ENCODE measurements around the gene WDFY3. TPM values are rescaled to one million over a fixed set of nuclear protein-coding genes. Genes with fewer than 3 reads are reported as not detected.
"Not testable (repeated sequence)": the region's sequence is repeated elsewhere in the genome, so short reads cannot be mapped to it uniquely, and the experiment has no call there.

WDFY3 gene
- total RNA-seq, 4 donors from 2014 or later: 31.7 to 139 (median 65.2) TPM

- no peak overlapping the region for H3K27ac ChIP-seq
- H3K27me3 ChIP-seq: no peaks in the 10 kb centered on the region
- H3K9me3 ChIP-seq: no peaks in the 10 kb centered on the region
- TF ChIP-seq, protein P1, sequence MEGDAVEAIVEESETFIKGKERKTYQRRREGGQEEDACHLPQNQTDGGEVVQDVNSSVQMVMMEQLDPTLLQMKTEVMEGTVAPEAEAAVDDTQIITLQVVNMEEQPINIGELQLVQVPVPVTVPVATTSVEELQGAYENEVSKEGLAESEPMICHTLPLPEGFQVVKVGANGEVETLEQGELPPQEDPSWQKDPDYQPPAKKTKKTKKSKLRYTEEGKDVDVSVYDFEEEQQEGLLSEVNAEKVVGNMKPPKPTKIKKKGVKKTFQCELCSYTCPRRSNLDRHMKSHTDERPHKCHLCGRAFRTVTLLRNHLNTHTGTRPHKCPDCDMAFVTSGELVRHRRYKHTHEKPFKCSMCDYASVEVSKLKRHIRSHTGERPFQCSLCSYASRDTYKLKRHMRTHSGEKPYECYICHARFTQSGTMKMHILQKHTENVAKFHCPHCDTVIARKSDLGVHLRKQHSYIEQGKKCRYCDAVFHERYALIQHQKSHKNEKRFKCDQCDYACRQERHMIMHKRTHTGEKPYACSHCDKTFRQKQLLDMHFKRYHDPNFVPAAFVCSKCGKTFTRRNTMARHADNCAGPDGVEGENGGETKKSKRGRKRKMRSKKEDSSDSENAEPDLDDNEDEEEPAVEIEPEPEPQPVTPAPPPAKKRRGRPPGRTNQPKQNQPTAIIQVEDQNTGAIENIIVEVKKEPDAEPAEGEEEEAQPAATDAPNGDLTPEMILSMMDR (IDR thresholded peaks at IDR 0.05): no peak
- no peak for TF ChIP-seq POLR2A (IDR thresholded peaks at IDR 0.05)
- DNase-seq: no peak
- no peak overlapping the region for H3K4me3 ChIP-seq
- peaks cover 0 to 24% (median 0%) of the 10 kb centered on the region in 3 donors for H3K36me3 ChIP-seq
- no peaks in the 10 kb centered on the region for H3K4me1 ChIP-seq
Measured at GRCh38 chr4:84826681-84827080, 139.8 kb downstream of the WDFY3 start.

- no peaks in the 10 kb centered on the region for H3K27me3 ChIP-seq
- no peak for DNase-seq
- TF ChIP-seq, protein P1 (IDR thresholded peaks at IDR 0.05): no peak
- TF ChIP-seq POLR2A (IDR thresholded peaks at IDR 0.05): no peak
- H3K4me3 ChIP-seq: no peak overlapping the region
- H3K9me3 ChIP-seq: no peaks in the 10 kb centered on the region
- no peak overlapping the region for H3K27ac ChIP-seq
- no peaks in the 10 kb centered on the region for H3K4me1 ChIP-seq
- H3K36me3 ChIP-seq: peaks cover 0 to 26% (median 0%) of the 10 kb centered on the region in 3 donors
Measured at GRCh38 chr4:84825701-84826341, 140.7 kb downstream of the WDFY3 start.

GRCh38 chr4:84821064-84821463 lies 145.4 kb downstream of the WDFY3 start:
- no peaks in the 10 kb centered on the region for H3K27me3 ChIP-seq
- no peaks in the 10 kb centered on the region for H3K9me3 ChIP-seq
- no peak overlapping the region for H3K4me3 ChIP-seq
- H3K36me3 ChIP-seq: peaks cover 0 to 31% (median 0%) of the 10 kb centered on the region in 3 donors
- no peaks in the 10 kb centered on the region for H3K4me1 ChIP-seq
- no peak for DNase-seq
- TF ChIP-seq POLR2A (IDR thresholded peaks at IDR 0.05): no peak
- TF ChIP-seq, protein P1 (IDR thresholded peaks at IDR 0.05): no peak
- no peak overlapping the region for H3K27ac ChIP-seq

DNA sequence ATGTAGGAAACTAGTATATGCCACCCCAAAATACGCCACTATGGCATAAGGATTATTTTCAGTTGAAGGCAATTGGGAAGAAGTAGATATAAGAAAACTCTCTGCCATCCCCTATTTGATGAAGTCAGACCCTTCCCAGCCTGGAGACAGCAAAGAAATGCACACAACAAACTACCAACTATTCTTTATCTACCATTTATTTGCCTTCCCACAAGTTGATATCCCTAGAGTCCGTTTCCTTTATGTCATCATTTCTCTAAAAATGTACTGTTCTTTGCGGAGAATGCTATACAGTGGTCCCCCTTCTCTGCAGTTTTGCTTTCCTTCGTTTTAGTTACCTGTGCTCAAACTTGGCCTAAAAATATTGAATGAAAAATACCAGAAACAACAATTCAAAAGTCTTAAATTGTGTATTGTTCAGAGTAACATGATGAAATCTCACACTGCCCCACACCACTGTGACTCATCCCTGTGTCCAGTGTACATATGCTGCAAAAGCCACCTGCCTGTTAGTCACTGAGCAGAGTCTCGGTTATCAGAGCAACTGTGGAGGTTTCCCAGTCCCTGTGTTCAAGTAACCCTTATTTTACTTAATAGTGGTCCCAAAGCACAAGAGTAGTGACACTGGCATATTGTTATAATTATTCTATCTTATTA lies 152.3 kb downstream of the WDFY3 start:
- TF ChIP-seq POLR2A (IDR thresholded peaks at IDR 0.05): no peak
- Histone ChIP-seq H3K27ac (no peak overlapping the region), H3K4me1 (no peaks in the 10 kb centered on the region), H3K36me3 (peaks cover 0 to 21% (median 0%) of the 10 kb centered on the region in 3 donors), H3K4me3 (no peak overlapping the region), H3K27me3 (no peaks in the 10 kb centered on the region), H3K9me3 (no peaks in the 10 kb centered on the region)
- peak in 1 of 3 donors; percentile 65 for DNase-seq

DNA sequence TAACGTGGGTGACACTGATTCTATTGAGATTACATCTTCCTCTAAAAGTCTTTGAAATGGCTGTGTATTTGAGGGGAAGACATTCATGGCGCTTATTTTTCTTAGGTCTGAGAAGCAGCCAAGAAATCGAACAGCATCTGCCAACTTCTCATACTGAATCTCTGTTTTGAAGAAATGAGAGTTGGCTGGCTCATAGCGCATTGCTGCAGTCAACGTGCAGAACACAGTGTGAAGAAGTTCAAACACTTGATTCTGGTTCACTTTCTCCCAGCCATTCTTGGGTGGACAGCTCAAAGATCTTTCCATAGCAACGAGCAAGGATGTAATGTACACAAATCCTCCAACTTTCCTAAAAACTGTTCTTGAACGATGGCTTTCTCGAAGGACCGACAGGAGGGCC lies 156.5 kb downstream of the WDFY3 start:
- Histone ChIP-seq H3K4me3 (no peak overlapping the region), H3K4me1 (no peaks in the 10 kb centered on the region), H3K27me3 (no peaks in the 10 kb centered on the region), H3K9me3 (no peaks in the 10 kb centered on the region), H3K36me3 (peaks cover 0 to 5% (median 0%) of the 10 kb centered on the region in 3 donors), H3K27ac (no peak overlapping the region)
- DNase-seq: no peak
- no peak for TF ChIP-seq POLR2A (IDR thresholded peaks at IDR 0.05)
- TF ChIP-seq, protein P1 (IDR thresholded peaks at IDR 0.05): no peak

DNA sequence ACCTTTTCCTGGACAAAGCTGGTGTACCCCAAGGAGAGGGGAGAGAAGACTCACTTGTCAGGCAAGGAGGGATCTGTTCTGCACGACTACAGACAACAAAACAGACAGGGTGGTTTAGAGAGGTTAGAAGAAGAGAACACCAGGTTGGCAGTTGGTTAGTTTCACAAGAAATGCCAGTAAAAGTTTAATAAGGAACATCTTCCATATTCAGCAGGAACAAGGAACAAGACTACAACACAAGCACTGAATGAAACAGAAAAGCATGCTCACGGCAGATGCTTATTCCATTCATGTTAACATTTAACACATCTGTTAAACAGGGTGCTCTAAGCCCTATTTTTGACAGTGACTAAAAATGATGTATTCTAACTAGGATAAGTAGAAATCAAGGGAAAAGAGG lies 158.2 kb downstream of the WDFY3 start:
- H3K27ac ChIP-seq: no peak overlapping the region
- H3K9me3 ChIP-seq: no peaks in the 10 kb centered on the region
- no peak for DNase-seq
- H3K27me3 ChIP-seq: no peaks in the 10 kb centered on the region
- TF ChIP-seq, protein P1 (IDR thresholded peaks at IDR 0.05): no peak
- TF ChIP-seq POLR2A (IDR thresholded peaks at IDR 0.05): no peak
- H3K36me3 ChIP-seq: peaks cover 0 to 5% (median 0%) of the 10 kb centered on the region in 3 donors
- no peak overlapping the region for H3K4me3 ChIP-seq
- no peaks in the 10 kb centered on the region for H3K4me1 ChIP-seq

GRCh38 chr4:84806541-84806940 lies 159.9 kb downstream of the WDFY3 start:
- not testable (repeated sequence) for H3K4me3 ChIP-seq, H3K4me1 ChIP-seq, H3K27ac ChIP-seq, DNase-seq, H3K27me3 ChIP-seq, H3K9me3 ChIP-seq
- peaks cover 0 to 17% (median 0%) of the 10 kb centered on the region in 3 donors for H3K36me3 ChIP-seq

Measured in Peyer's patch (tissue), 4 donors.